IPS-NIHi7 (cell line): Measurements from ENCODE around the gene KRTAP10-3.
"Not testable (repeated sequence)": the region's sequence is repeated elsewhere in the genome, so short reads cannot be mapped to it uniquely, and the experiment has no call there.

Experiments
- DNase-seq: peaks from one replicate; pipeline ENCODE4 v3.0.0; 2012; ENCODE audit warnings: mixed read lengths; ENCODE audit errors: extremely low spot score

KRTAP10-3 gene

DNA sequence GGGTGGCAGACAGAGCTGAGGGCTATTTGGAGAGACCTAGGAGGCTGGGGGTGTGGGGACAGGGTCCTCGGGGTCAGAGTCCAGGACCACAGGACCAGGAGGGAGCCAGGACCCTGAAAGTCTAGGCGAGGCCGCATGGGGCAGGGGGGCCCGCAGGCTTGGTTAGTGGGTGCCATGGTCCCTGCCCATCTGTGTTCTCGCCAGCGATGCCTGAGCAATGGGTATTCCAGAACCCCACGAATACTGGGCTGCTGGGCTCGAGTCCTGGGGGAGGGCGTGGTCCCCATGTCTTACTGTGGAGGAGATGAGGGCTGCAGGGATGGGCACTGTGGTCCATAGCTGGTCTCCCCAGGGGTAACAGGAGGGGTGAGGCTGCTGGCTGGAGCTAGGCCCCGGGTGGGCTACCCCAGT, 31.7 kb upstream of the KRTAP10-3 start:
- no peak for DNase-seq

DNA sequence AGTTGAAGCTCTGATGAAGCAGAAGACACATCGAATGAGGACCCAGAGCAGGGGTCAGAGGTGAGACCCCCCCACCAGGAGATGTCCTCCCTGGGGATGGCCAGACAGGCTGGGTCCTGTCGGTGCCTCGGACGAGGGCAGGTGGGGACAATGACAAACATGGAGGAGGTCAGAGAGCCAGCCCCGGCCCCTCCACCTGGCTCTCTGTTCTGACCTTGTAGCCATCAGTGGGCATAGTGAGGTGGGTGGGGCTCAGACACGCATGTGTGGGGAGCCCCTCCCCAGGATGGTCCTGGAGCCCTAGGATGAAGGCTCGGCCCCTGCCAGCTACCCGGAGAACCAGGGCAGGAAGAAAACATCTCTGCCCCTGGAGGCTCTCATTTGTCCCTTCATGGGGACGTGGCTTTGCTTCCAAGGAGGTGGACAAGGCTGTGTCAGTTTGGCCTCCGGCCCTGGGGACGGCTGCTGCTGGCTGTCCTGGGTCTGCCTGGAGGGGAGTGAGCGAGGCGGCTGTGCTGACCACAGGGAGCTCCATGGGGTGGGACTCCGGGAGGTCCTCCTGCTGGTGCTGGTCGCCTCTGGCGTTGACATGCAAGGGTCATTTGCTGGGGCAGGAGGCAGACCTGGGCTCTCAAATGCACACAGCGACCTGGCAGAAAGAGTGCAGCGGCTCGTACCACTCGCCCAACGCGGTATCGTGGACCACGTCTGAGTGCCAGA, 31.2 kb upstream of the KRTAP10-3 start:
- no peak for DNase-seq

DNA sequence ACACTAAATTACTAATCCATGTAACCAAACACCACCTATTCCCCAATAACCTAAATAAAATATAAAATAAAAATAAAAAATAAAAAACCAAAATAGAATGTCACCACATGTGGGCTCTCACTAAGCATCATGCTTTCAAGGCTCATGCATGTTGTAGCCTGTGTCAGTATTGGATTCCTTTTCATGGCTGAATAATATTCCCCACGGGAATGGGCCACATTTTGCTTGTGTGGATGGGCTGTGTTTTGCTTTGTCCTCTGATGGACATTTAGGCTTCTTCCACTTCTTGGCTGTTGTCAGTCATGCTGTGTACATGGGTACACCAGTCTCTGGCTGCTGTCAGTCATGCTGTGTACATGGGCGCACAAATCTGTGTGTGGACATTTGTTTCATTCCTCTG, 30.5 kb upstream of the KRTAP10-3 start:
- DNase-seq = no peak

DNA sequence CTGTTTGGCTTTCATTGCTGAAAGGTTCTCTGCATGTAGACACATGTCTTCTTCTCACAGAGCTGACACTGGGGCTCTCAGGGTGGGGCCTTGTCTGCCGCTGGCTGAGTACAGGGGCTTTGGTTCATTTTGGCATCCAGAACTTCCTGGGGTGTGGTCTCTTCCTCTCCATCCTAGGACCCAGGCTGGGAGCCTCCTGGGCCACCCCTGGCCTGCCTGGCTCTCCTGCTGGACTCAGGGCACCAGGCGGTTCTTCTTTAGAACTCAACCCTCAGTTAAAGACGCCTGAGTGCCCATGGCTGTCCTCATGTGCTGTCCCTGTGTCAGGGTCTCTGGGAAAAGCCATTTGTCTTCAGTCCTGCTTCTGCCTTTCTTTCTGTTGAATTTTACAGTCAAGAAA, 27.3 kb upstream of the KRTAP10-3 start:
- DNase-seq = no peak

DNA sequence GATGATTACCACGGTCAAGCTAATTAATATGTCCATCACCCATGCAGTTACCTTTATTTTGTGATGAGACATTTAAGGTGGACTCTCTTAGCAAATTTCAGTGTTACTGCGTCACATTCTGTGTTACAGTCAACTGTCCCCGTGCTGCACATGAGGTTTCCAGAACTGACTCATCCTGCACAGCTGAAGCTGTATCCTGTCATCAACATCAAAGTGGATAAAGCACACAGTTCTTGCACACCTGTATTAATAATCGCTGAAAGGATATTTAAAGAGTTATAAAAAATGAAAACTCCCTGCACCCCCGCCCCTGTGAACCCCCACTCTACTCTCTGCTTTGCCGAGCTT, 25.2 kb upstream of the KRTAP10-3 start:
- DNase-seq = no peak

DNA sequence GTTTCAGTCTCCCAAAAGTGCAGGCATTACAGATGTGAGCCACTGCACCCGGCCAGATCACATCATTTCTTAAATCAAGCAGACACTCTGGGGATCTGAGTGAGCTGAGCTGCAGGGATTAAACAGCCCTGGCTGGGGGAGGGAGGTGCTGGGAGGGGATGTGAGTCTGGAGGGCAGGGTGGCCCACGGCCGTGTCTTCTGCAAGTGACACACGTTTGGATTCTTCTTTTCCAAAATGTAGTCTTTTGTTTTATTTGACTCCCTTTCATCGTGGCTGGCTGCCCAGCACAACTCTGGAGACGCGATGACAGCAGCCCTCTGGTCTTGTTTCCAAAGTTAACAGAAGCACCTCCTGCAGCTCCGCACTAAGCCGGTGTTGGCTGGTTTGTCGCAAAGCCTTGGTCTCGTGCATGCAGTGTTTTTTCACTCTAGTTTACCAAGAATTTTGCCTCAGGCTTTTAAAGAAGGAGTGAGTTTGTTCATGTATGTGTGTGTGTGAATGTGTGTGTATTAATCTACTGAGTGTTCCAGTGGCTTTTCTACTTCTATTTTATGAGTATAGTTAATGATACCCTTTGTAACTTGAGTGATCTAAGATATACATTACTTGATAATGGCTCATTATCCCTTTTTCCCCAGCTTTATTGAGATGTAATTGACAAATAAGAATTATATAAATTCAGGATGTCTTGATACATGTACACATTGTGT, 24.6 kb upstream of the KRTAP10-3 start:
- no peak for DNase-seq

DNA sequence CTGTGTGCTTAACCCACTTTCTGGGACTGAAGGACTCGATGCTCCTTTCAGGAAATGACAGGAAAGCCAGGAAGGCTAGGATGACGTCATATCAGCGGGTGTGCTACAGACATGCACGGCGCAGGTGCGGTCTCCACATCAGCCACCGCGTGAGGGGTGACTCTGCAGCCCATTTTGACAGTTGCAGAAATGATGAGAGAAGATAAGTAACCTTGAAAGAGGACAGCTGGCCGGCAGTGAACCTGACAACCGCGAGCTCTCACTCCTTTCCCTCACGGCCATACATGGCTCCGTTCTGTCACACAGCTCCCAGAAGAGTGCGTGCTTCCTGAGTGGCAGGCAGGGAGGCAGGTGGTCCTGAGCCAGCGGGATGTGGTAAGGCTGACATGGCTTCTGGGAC, 23.5 kb upstream of the KRTAP10-3 start:
- no peak for DNase-seq

DNA sequence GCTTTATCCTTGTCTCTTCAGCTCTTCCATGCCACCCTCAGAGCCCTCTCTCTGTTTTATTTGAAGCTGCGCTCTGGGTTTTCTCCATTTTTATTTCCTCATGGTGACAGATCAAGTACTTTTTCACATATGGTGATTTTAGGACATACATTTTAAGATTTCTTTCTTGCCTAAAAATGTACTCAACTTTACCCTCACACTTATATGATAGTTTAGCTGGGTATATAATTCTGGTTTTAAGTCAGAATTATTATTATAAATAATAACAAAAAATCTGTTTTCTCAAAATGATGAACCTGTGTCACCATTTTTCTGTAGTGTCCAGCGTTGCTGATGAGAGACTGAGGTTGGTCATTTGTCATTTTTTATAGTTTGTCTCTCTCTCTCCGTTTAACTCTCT, 22.6 kb upstream of the KRTAP10-3 start:
- DNase-seq = no peak

DNA sequence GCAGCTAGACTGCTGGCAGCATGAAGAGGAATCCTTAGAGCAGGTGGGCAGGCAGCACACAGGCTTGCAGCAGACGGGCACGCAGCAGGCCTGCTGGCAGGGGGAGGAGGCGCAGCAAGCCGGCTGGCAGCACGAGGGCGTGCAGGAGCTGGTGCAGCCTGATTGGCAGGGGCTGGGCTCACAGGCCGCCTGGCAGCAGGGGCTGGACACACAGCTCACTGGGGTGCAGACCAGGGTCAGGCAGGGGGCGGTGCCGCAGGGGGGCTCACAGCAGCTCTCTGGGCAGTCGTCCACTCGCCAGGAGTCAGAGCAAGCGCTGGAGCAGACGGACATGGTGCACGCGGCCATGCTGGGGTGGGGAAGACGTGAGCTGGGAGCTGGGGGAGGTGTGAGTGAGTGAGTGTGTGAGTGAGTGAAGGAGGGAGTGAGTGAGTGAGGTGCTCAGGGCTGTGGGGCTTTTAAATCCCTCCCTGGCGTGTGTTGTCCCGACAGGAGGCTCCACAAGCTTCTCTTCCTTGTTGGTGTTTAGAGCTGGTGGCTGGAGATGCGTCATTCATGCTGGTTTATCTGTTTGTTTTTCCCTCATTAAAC, 21.7 kb upstream of the KRTAP10-3 start, which contains the start of gene KRTAP10-5:
Gene KRTAP10-5, minus strand, starts transcription at position 374 of the 591 bp plus-strand sequence. Its CDS starts 26 bp downstream, at position 348.
- not testable (repeated sequence) for DNase-seq

DNA sequence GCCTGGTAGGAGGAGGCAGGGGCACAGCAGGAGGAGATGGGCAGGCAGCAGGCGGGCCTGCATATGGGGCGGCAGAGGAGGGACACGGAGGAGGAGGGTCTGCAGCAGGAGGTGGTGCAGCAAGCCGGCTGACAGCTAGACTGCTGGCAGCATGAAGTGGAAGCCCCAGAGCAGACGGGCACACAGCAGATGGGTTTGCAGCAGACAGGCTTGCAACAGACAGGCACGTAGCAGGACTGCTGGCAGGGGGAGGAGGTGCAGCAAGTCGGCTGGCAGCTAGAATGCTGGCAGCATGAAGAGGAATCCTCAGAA, 21.2 kb upstream of the KRTAP10-3 start:
- DNase-seq = no peak

DNA sequence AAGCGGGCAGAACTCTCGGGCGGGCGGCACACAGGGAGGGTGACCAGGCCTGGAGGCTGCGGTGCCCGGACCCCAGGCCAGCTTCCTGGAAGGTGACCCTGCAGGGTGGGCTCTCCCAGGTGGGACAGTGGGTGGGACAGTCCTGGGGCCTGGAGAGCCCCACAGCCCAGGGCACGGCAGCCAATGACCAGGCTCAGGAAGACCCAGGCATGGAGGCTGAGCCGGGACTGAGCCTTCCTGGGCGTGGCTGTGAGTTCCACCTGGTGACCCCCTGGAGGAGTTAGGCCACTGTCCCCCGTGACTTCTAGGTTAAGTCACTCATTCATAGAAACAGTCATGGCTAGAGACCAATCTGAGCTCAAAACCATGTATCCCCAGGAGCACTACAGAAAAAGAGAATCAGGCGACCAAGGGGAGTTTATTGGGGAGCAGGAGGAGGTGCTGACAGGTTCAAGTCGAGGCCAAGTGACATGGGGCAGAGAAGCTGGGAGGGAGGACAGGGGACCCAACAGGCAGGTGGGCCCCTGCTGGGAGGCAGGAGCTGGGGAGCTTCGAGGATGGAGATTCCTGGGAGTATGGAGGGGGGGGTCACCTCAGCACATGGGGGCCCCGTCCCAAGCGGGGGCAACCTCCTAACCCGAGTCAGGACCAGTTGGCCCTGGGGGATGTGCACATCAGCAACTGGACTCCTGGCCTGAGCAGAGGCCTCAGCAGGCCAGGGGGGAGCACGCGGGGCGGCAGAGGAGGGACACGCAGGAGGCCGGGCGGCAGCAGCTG, 20.6 kb upstream of the KRTAP10-3 start:
- no peak for DNase-seq

DNA sequence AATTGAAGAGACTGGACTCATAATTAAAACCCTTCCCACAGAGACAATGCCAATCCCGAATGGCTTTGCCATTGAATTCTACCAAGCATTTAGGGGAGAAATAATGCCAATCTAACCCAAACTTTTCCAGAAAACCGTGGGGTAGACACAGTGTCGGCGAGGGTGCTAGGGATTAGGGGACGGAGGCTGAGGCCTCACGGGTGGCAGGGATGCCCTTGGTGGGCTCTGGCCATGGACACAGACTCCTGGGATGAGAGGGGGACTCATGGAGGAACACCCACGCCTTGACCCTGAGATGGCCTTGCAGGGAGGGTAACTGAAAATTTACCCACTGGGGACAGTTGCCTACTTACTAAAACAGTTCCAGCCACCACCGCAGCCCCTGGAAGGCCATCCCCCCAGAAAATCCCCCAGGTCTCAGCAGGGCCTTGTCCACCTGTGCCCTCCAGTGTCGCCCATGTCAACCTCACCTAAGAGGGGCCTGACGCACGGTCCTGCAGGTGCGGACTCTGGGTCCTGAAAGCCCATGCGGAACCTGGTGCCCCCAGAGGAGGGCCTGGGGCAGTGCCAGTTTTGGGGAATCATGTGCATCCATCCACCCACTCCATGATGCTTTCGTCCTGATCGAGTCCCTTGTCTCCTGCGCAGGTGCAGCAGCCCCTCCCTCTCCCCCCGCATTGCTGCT, 19.9 kb upstream of the KRTAP10-3 start:
- DNase-seq = no peak

DNA sequence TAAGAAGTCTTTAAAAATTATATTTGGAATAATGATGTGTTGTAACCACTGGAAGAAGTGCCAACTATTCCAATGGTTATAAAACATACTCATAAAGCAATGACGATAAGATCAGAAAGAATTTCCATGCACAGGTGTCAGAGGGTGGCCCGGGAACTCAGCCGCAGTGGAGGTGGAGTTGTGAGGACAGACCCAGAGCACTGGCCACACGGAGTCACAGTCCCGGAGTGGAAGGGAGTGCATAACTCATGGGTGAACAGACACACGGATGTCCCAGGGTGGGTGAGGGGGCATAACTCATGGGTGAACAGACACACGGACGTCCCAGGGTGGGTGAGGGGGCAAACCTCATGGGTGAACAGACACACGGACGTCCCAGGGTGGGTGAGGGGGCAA, 17.4 kb upstream of the KRTAP10-3 start:
- no peak for DNase-seq

DNA sequence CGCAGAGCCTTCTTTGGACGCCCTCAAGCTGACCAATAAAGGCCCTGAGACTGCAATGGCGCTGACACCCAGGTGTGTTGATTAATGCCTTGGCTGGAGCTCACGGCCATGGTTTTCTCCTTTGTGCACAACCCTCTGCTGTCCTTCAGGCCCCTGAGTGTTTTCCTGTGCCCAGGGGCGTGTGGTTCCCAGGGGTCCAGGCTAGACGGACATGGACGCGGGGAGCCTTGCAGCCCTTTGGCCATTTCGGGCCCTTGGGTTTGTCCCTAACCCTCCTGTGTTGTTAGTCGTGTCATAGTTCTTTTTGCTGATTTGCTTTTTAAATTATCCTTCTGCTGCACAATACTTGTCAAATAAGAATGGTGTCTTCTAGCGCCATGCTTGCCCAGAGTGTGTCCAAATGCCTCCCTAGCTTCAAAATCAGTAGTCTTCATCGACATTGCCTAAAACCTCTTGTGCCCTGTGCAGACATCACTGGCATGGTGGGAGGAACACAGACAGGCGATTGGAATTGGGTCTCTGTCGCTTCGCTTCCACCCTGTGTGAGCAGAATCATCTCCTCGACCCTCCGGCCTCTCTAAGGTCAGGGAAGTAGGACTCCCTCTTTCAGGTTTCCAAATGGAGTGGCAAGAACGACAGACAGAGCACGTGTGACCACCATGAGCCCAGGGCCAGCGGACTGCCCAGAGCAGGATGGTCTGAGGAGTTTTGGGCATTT, 16.9 kb upstream of the KRTAP10-3 start:
- no peak for DNase-seq

DNA sequence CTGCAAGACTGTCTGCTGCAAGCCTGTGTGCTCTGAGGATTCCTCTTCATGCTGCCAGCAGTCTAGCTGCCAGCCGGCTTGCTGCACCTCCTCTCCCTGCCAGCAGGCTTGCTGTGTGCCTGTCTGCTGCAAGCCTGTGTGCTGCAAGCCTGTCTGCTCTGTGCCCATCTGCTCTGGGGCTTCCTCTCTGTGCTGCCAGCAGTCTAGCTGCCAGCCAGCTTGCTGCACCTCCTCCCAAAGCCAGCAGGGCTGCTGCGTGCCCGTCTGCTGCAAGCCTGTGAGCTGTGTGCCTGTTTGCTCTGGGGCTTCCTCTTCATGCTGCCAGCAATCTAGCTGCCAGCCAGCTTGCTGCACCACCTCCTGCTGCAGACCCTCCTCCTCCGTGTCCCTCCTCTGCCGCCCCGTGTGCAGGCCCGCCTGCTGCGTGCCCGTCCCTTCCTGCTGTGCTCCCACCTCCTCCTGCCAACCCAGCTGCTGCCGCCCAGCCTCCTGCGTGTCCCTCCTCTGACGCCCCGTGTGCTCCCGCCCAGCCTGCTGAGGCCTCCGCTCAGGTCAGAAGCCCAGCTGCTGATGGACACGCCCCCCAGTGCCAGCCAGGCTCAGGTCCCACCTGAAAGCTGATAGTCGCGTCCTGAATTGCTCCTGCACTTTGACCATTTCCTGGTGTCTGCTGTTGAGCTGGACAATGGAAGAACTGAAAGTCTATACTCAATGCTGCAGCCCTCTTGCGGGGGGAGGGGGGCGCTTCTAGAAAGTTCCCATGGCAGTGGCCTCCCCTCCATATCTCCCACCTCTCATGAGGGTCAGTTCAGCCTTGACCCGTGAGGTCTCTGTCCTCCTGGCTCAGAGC, 16.1 kb upstream of the KRTAP10-3 start:
- no peak for DNase-seq

DNA sequence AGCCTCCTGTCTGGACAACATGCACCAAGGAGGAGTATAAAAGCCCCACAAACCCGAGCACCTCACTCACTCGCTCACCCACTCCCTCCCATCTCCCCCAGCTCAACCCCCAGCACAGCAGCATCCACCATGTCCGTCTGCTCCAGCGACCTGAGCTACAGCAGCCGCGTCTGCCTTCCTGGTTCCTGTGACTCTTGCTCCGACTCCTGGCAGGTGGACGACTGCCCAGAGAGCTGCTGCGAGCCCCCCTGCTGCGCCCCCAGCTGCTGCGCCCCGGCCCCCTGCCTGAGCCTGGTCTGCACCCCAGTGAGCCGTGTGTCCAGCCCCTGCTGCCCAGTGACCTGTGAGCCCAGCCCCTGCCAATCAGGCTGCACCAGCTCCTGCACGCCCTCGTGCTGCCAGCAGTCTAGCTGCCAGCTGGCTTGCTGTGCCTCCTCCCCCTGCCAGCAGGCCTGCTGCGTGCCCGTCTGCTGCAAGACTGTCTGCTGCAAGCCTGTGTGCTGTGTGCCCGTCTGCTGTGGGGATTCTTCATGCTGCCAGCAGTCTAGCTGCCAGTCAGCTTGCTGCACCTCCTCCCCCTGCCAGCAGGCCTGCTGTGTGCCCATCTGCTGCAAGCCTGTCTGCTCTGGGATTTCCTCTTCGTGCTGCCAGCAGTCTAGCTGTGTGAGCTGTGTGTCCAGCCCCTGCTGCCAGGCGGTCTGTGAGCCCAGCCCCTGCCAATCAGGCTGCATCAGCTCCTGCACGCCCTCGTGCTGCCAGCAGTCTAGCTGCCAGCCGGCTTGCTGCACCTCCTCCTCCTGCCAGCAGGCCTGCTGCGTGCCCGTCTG, 15.2 kb upstream of the KRTAP10-3 start, which contains the start of gene KRTAP10-4:
Gene KRTAP10-4, plus strand, starts transcription at position 100 of the 827 bp plus-strand sequence. Its CDS starts 30 bp downstream, at position 130.
- not testable (repeated sequence) for DNase-seq

DNA sequence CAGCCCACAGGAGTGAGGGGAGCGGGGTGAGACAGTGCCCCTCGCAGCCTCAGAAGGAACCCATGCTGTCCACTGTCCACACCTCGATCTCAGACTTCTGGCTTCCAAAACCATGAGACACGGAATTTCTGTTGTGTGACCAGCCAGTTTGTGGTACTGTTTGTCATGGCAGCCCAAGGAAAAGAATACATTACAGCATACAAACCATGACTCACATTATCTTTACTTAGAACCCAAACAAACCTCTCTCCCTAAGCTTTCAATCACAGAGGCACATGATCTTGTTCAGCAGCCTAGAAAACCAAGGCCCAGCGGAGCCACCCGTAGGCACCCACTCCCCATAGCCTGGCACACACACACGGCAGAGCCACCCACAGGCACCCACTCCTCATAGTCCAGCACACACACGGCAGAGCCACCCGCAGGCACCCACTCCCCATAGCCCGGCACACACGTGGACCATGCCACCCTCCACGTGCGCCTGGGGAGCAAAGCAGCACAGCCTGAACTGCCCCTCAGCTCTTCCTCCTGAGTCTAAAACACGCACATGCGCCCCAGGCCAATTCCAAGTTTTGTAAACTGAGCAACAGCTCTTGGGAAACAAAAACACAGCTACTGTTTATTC, 14.5 kb upstream of the KRTAP10-3 start:
- no peak for DNase-seq

DNA sequence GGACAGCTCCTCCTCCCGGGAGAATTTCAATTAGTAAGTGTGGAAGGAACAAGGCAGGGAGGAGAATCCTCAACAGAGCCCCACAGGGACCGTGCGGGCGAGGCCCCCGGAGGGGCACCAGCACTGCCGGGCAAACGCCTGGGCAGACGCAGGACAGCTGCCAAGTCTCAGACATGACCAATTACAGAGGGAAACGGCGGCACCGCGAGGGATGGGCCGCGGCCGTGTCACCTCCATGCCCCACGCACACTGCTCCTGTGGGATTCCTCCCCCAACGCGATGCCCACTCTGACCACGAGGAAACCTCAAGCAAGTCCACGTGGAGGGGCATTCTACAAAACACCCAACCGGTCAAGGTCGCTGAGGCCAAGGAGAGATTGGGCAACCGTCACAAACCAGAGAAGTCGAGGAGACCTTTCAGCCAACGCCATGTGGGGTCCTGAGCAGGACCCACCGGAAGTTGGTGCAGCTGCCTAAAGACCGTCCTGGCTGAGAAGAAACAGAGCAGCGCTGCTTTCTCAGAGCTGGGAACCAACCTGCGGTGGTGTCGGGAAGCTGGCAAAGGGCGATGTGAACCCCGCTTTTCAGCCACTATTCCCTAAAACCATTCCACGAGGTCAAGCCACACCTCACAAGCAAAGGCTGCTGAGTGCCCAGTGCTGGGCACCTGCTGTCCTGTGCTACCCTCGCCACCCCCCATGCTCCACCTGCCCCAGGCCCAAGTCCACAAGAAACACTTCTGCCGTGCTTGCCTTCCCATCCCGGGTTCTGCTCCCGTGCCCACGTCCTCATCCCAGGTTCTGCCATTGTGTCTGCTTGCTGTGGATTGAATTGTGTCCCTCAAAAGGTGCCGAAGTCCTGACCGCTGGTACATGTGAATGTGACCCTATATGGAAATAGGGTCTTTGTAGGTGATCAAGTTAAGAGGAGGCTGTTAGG, 13.5 kb upstream of the KRTAP10-3 start:
- DNase-seq = no peak
